ENCODE data around the gene CTCF.

Gene CTCF

GRCh38 chr16:67549240-67549639 is 13.1 kb upstream of the CTCF start:
- no peak for DNase-seq (ENCODE audit: low read depth in 2 of 2)

- no peak for DNase-seq (ENCODE audit: low read depth in 2 of 2)
These were observed 12.4 kb upstream of the CTCF start for GRCh38 chr16:67549936-67550335.

- DNase-seq (ENCODE audit: low read depth in 2 of 2), result no peak
These were observed 11.2 kb upstream of the CTCF start for GRCh38 chr16:67551091-67551490.

- DNase-seq (ENCODE audit: low read depth in 2 of 2), result no peak
These were observed 10.4 kb upstream of the CTCF start for GRCh38 chr16:67551972-67552371.

- no peak for DNase-seq (ENCODE audit: low read depth in 2 of 2)
These were observed 9.8 kb upstream of the CTCF start for GRCh38 chr16:67552476-67552875.

- no peak for DNase-seq (ENCODE audit: low read depth in 2 of 2)
These were observed 6.5 kb upstream of the CTCF start for GRCh38 chr16:67555795-67556212.

GRCh38 chr16:67558859-67559258 is 3.5 kb upstream of the CTCF start:
- DNase-seq (ENCODE audit: low read depth in 2 of 2), result no peak

DNA sequence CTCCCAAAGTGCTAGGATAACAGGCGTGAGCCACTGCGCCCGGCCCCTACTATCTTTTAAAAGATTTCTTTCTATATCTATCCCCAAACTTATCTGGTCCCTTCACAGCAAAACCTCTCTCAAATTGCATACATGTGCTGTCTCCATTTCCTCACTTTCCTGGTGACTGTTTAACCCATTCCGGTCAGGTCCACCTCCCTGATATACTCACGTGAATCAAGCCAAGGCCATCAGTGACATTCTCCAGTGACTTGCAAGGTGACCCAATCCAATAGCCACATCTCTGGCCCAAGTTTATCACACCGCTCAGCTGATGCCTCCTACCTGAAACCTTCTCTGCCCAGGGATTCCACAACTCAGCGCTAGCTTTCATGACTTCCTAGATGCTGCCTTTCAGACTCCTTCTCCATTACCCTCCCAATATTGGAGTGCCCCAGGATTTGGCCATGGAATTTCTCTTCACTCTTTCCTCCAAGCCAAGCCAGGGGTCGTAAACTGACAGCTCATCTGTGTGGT is 1.4 kb upstream of the CTCF start:
- no peak for DNase-seq (ENCODE audit: low read depth in 2 of 2)

GRCh38 chr16:67561501-67561823 is 864 bp upstream of the CTCF start:
- no peak for DNase-seq (ENCODE audit: low read depth in 2 of 2)

- peak; percentile 91 to 94 for DNase-seq (ENCODE audit: low read depth in 2 of 2)
These were observed 351 bp upstream of the CTCF start for GRCh38 chr16:67561824-67562525.

DNA sequence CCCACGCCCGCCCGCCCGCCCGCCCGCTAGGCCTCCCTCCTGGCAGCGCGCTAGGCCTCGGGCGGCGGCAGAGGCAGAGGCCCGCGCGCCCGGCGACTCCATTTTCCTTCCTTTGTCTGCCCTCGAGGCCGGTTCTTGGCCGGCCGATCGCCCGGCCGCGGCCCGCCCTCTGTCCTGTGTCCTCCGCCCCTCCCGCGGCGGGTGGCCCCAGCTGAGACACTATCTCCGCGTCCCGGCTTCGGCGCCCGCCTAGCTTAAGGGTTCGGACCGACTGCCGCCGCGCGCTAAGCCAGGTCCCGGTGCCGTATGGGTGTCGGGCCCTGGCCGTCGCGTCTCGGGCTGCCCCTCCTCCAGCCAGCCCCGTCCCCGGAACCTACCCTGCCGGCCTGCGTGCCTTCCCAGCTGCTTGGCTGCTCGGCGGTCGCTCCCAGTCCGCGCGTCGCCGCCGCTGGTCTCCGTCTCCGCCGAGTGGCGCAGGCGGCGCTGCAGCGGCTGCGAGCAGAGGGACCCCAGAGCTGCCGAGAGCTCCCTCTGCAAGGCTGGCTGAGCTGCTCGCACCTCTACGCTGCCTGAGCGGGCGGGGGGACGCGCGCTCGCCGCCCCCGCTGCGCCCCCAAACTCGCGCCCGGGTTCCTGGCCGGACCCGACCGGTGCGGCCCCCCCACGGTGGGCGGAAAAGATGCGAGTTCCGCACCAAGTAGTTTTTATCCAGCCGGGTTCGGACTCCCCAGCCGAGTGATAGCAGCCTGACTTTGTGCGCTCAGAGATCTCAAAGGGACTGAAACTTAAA is 787 bp downstream of the CTCF start:
- peak; percentile 27 to 32 for DNase-seq (ENCODE audit: low read depth in 2 of 2)

DNA sequence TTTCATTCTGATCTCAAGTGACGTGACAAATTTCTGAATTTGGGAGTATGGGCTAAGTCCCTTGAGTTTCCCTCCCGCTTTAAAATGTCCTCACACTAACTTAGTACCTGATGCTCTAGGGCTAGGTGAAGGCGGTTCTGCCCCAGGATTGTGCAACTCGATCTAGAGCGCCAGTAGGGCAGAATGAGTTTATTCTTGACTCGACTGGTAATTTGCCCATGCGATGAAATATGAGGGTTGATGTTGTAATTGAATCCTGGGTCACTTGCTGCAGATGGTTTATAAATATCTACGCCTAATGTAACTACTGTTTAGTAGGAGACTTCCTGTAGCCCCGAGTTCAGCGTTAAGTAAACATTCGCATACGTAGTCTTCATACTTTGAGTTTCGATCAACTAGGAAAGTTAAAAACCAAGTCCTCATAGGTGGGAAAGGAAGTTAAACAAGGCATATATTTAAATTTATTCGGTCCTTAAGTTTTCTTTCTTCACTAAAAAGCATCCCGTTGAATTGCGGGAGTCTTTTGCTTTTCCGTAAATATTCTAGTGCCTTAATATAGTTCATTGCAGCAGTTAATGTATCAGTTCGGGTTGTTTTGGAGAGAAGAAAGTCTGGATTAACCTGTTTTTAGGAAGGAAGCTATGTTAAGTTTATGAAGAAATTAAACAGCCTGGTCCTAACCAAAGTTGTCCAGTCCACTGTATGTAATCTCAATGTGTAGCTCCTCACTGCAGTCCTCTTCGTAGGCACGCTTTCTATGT is 1.6 kb downstream of the CTCF start:
- no peak for DNase-seq (ENCODE audit: low read depth in 2 of 2)

- DNase-seq (ENCODE audit: low read depth in 2 of 2), result no peak
These were observed 3.3 kb downstream of the CTCF start for GRCh38 chr16:67565470-67566100.

GRCh38 chr16:67571464-67571863 is 9.1 kb downstream of the CTCF start:
- DNase-seq (ENCODE audit: low read depth in 2 of 2), result no peak

DNA sequence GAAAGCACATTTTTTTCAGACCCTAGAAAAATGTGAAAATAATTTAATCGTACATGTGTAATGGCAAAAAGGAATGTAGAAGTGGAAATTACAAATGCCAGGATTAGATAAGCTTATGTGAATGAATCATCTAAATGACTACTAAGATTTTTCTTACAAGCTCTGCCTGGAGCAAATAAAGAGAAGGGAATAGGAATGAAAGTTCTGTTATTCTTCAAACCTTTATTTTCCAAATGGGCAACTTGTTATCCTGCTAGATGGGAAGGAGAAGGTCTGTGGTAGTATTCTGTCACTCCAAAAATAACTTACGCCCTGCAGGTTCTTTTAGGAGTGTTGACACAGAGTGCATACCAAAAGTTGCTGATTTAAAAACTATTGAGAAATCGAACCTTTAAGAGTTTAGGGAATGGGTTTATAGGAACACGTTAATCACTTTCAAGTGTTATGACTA is 9.7 kb downstream of the CTCF start:
- DNase-seq (ENCODE audit: low read depth in 2 of 2), result no peak

- DNase-seq (ENCODE audit: low read depth in 2 of 2), result no peak
These were observed 17.4 kb downstream of the CTCF start for GRCh38 chr16:67579686-67580085.

DNA sequence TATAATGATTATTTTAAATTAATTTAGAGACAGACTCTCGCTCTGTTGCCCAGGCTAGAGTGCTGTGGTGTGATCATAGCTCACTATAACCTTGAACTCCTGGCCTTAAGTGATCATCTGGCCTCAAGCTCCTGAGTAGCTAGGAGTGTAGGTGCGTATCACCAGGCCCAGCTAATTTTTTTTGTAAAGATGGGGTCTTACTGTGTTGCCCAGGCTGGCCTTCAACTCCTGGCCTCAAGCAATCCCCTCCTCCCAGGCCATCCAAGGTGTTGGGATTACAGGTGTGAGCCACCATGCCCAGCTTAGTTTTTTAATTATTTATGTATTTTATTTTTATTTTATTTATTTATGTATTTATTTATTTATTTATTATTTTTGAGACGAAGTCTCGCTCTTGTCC is 17.9 kb downstream of the CTCF start:
- no peak for DNase-seq (ENCODE audit: low read depth in 2 of 2)

GRCh38 chr16:67593288-67593687 is 31.0 kb downstream of the CTCF start:
- DNase-seq (ENCODE audit: low read depth in 2 of 2), result no peak

- DNase-seq (ENCODE audit: low read depth in 2 of 2), result no peak
These were observed 31.4 kb downstream of the CTCF start for GRCh38 chr16:67593701-67594100.

- DNase-seq (ENCODE audit: low read depth in 2 of 2), result no peak
These were observed 32.1 kb downstream of the CTCF start for GRCh38 chr16:67594256-67594915.

DNA sequence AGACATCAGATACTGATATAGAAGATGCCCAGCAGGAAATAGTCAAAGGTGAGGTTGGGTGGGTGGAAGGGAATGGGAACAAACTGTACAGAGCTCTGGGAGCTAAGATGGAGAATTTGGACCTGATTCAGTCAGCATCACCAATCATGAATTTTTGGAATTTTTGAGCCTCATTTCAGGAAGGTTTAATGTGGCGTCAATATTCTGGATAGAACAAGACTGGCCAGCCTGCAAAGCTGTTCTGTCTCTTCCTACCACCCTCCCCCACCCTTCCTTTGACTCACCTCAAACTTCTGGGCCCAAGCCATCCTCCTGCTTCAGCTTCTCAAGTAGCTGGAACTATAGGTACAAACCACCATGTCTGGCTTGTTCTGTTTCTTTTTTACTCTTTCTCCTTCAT is 32.6 kb downstream of the CTCF start:
- DNase-seq (ENCODE audit: low read depth in 2 of 2), result no peak
